ENCODE results near the gene TEF.

Gene TEF

GRCh38 chr22:41353862-41354575, 27.7 kb upstream of the TEF start:
- no peak for TF ChIP-seq CEBPB (IDR thresholded peaks at IDR 0.05)
- no peak for TF ChIP-seq FOXM1 (IDR thresholded peaks at IDR 0.05; ENCODE audit: borderline replicate concordance, low read depth)
- no peak for TF ChIP-seq NFIC (IDR thresholded peaks at IDR 0.05)
- no peak for TF ChIP-seq EGR1 (IDR thresholded peaks at IDR 0.05)

- TF ChIP-seq RAD21 (IDR thresholded peaks at IDR 0.05; ENCODE audit: low read depth), result no peak
- no peak for TF ChIP-seq EP300 (IDR thresholded peaks at IDR 0.05; ENCODE audit: borderline replicate concordance)
- TF ChIP-seq YY1 (IDR thresholded peaks at IDR 0.05; ENCODE audit: low read depth), result no peak
- TF ChIP-seq TAF1 (IDR thresholded peaks at IDR 0.05; ENCODE audit: low read depth), result no peak
- TF ChIP-seq NFIC (IDR thresholded peaks at IDR 0.05), result no peak
- no peak for TF ChIP-seq CEBPB (IDR thresholded peaks at IDR 0.05)
- no peak for TF ChIP-seq USF1 (IDR thresholded peaks at IDR 0.05)
- TF ChIP-seq TCF12 (IDR thresholded peaks at IDR 0.05; ENCODE audit: low read depth), result no peak
- TF ChIP-seq EGR1 (IDR thresholded peaks at IDR 0.05), result no peak
- TF ChIP-seq TEAD4 (IDR thresholded peaks at IDR 0.05), result no peak
- no peak for TF ChIP-seq FOXM1 (IDR thresholded peaks at IDR 0.05; ENCODE audit: borderline replicate concordance, low read depth)
- TF ChIP-seq REST (IDR thresholded peaks at IDR 0.05; ENCODE audit: low read depth), result no peak
- no peak for TF ChIP-seq CREB1 (IDR thresholded peaks at IDR 0.05; ENCODE audit: low read depth)
- no peak for TF ChIP-seq ZBTB7A (IDR thresholded peaks at IDR 0.05; ENCODE audit: low read depth)
- TF ChIP-seq MAX (IDR thresholded peaks at IDR 0.05), result no peak
These were observed 26.8 kb upstream of the TEF start for GRCh38 chr22:41354979-41355378.

GRCh38 chr22:41355895-41356294, 25.8 kb upstream of the TEF start:
- TF ChIP-seq TCF12 (IDR thresholded peaks at IDR 0.05; ENCODE audit: low read depth) (no peak), TEAD4 (IDR thresholded peaks at IDR 0.05) (no peak), EGR1 (IDR thresholded peaks at IDR 0.05) (no peak), NFIC (IDR thresholded peaks at IDR 0.05) (no peak), ZBTB7A (IDR thresholded peaks at IDR 0.05; ENCODE audit: low read depth) (no peak), YY1 (IDR thresholded peaks at IDR 0.05; ENCODE audit: low read depth) (no peak)

GRCh38 chr22:41356430-41357028, 25.2 kb upstream of the TEF start:
- no peak for TF ChIP-seq CEBPB (IDR thresholded peaks at IDR 0.05)
- no peak for TF ChIP-seq FOXM1 (IDR thresholded peaks at IDR 0.05; ENCODE audit: borderline replicate concordance, low read depth)
- no peak for TF ChIP-seq EGR1 (IDR thresholded peaks at IDR 0.05)
- no peak for TF ChIP-seq EP300 (IDR thresholded peaks at IDR 0.05; ENCODE audit: borderline replicate concordance)
- TF ChIP-seq YY1 (IDR thresholded peaks at IDR 0.05; ENCODE audit: low read depth), result no peak
- no peak for TF ChIP-seq NFIC (IDR thresholded peaks at IDR 0.05)
- no peak for TF ChIP-seq TAF1 (IDR thresholded peaks at IDR 0.05; ENCODE audit: low read depth)
- no peak for TF ChIP-seq ZBTB7A (IDR thresholded peaks at IDR 0.05; ENCODE audit: low read depth)
- TF ChIP-seq MAX (IDR thresholded peaks at IDR 0.05), result no peak
- TF ChIP-seq RAD21 (IDR thresholded peaks at IDR 0.05; ENCODE audit: low read depth), result no peak
- TF ChIP-seq TEAD4 (IDR thresholded peaks at IDR 0.05), result no peak
- TF ChIP-seq USF1 (IDR thresholded peaks at IDR 0.05), result no peak
- no peak for TF ChIP-seq REST (IDR thresholded peaks at IDR 0.05; ENCODE audit: low read depth)
- TF ChIP-seq CREB1 (IDR thresholded peaks at IDR 0.05; ENCODE audit: low read depth), result no peak
- no peak for TF ChIP-seq TCF12 (IDR thresholded peaks at IDR 0.05; ENCODE audit: low read depth)

GRCh38 chr22:41357191-41357590, 24.6 kb upstream of the TEF start:
- no peak for TF ChIP-seq TCF12 (IDR thresholded peaks at IDR 0.05; ENCODE audit: low read depth)
- no peak for TF ChIP-seq TAF1 (IDR thresholded peaks at IDR 0.05; ENCODE audit: low read depth)
- TF ChIP-seq USF1 (IDR thresholded peaks at IDR 0.05), result no peak
- no peak for TF ChIP-seq ZBTB7A (IDR thresholded peaks at IDR 0.05; ENCODE audit: low read depth)
- TF ChIP-seq EP300 (IDR thresholded peaks at IDR 0.05; ENCODE audit: borderline replicate concordance), result no peak
- no peak for TF ChIP-seq CREB1 (IDR thresholded peaks at IDR 0.05; ENCODE audit: low read depth)
- TF ChIP-seq RAD21 (IDR thresholded peaks at IDR 0.05; ENCODE audit: low read depth), result no peak
- no peak for TF ChIP-seq MAX (IDR thresholded peaks at IDR 0.05)
- no peak for TF ChIP-seq FOXM1 (IDR thresholded peaks at IDR 0.05; ENCODE audit: borderline replicate concordance, low read depth)
- TF ChIP-seq YY1 (IDR thresholded peaks at IDR 0.05; ENCODE audit: low read depth), result no peak
- TF ChIP-seq NFIC (IDR thresholded peaks at IDR 0.05), result no peak
- no peak for TF ChIP-seq REST (IDR thresholded peaks at IDR 0.05; ENCODE audit: low read depth)
- no peak for TF ChIP-seq TEAD4 (IDR thresholded peaks at IDR 0.05)

Measured in Ishikawa (cell line).